Mesodermal cell (in vitro differentiated cells): Measurements from ENCODE around the gene PJA2.

Experiments
- H3K27ac ChIP-seq: 2 replicates; pipeline ENCODE4 v1.7.0; 2013; ENCODE audit warnings: mild to moderate bottlenecking, low read depth, low read length, moderate library complexity; ENCODE audit not compliant: severe bottlenecking
- H3K36me3 ChIP-seq: 2 replicates; pipeline ENCODE4 v1.7.1; 2013; ENCODE audit warnings: mild to moderate bottlenecking, low read length, moderate library complexity; ENCODE audit not compliant: control insufficient read depth, insufficient read depth
- H3K4me1 ChIP-seq: one replicate; pipeline ENCODE4 v1.7.1; 2013; ENCODE audit warnings: mild to moderate bottlenecking, low read length; ENCODE audit not compliant: insufficient read depth, control insufficient read depth, poor library complexity, severe bottlenecking
- H3K4me3 ChIP-seq: 2 replicates; pipeline ENCODE4 v1.7.0; 2013; ENCODE audit warnings: low read length, control low read depth, mild to moderate bottlenecking; ENCODE audit not compliant: insufficient read depth, poor library complexity, severe bottlenecking; ENCODE audit errors: extremely low read depth
- H3K9me3 ChIP-seq: 2 replicates; pipeline ENCODE4 v1.7.1; 2013; ENCODE audit warnings: mild to moderate bottlenecking, low read length, moderate library complexity; ENCODE audit not compliant: control insufficient read depth
- WGBS, 2 experiments: methylation state at CpG; one replicate each; pipeline ENCODE4 v1.1.5; 2013; ENCODE audit warnings: missing lambda C conversion rate in 2 of 2; ENCODE audit not compliant: insufficient coverage in 2 of 2; 5-methylcytosine and 5-hydroxymethylcytosine counted together

Gene PJA2

DNA sequence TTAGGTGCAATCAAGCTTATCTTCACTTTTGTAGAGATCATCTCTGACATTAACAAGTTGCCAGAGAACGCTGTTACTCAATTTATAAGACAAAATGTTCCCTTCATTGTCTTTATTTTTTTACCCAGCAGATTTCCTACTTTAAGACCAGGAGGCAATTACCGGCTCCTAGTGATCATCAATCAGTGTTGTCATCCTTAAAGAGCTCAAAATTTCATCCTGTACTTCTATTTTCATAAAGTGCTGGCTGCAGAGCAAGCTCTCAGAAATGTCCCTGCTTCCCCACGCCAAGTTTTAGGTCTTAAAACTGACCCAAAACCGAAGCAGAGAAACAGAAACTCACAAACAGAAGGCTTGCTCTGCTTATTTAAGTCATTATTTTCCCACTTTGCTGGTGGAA lies 82.9 kb downstream of the PJA2 start:
- H3K36me3 ChIP-seq: peaks cover 8% of the 10 kb centered on the region
- H3K4me1 ChIP-seq: peaks cover 7% of the 10 kb centered on the region
- WGBS, 2 experiments: 96 to 97% methylated on average over 3 to 4 of the region's 4 CpGs
- H3K27ac ChIP-seq: no peak overlapping the region
- H3K9me3 ChIP-seq: no peaks in the 10 kb centered on the region
- no peak overlapping the region for H3K4me3 ChIP-seq

DNA sequence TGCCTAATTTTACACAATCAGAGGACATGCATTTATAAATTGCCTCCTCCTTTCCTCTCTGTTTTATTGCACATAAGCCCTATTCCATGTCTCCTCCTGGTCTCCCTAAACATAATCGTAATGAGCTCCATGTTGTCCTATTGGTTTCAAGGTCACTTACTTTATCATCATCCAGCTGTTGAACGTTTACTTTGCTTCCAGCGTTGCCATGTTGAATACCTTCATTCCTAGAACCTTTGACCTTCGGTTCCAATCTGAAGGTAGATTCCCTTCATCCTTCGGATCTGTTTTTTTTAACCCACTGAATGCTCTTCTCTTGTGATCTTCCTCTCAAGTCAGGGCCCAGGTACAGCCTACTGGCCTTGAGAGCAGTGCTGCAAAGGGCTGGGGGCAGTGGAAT lies 84.3 kb downstream of the PJA2 start:
- H3K4me3 ChIP-seq: no peak overlapping the region
- WGBS, 2 experiments: 99 to 100% methylated on average over 4 to 5 of the region's 5 CpGs
- no peaks in the 10 kb centered on the region for H3K9me3 ChIP-seq
- H3K27ac ChIP-seq: no peak overlapping the region
- H3K36me3 ChIP-seq: no peaks in the 10 kb centered on the region
- peaks cover 7% of the 10 kb centered on the region for H3K4me1 ChIP-seq

DNA sequence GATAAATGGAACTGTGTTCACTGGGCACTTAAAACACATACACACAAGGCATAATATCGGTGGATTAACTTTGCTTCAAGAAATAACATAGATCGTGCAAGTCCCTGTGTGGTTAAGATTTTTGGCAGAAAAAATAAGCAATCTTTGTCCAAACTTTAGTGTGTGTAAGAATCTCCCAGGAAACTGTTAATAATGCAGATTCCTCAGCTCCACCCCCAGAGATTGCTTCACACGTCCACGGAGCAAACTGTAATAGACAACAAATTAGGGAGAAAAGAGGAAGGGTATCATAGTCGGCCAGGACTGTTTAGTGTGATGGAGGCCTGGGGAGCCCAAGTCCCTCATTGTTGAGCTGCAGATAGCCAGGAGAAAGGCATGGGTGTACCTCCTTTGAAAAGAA lies 84.8 kb downstream of the PJA2 start:
- Histone ChIP-seq H3K36me3 (no peaks in the 10 kb centered on the region), H3K4me1 (peaks cover 7% of the 10 kb centered on the region), H3K4me3 (no peak overlapping the region), H3K27ac (no peak overlapping the region), H3K9me3 (no peaks in the 10 kb centered on the region)
- WGBS, 2 experiments: 88% methylated on average over 1 of the region's 5 CpGs; no CpG with 5 or more reads in 1 of the 2 experiments

DNA sequence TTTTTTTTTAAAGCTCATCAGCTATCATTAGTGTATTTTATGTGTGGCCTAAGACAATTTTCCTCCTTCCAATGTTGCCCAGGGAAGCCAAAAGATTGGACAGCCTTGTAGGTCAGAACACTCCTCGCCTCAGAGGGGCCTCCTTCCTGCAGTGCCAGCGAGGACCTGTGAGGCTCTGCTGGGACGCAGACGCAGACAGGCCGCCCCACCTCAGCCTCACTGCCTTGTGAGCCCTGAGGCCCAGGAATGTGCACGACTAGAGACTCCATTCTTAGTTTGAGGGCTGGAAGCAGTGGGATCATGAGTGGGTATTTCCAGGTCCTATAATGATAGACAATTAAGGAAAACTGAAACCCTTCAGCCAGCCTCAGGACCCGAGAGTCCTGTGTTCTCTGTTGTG lies 85.4 kb downstream of the PJA2 start:
- H3K4me3 ChIP-seq: no peak overlapping the region
- H3K27ac ChIP-seq: no peak overlapping the region
- peaks cover 3% of the 10 kb centered on the region for H3K4me1 ChIP-seq
- no peaks in the 10 kb centered on the region for H3K36me3 ChIP-seq
- 75 to 96% methylated on average over 4 to 5 of the region's 7 CpGs for WGBS, 2 experiments
- H3K9me3 ChIP-seq: no peaks in the 10 kb centered on the region

GRCh38 chr5:109322694-109323093 lies 87.1 kb downstream of the PJA2 start:
- Histone ChIP-seq H3K9me3 (no peaks in the 10 kb centered on the region), H3K27ac (no peak overlapping the region), H3K4me1 (no peaks in the 10 kb centered on the region), H3K36me3 (no peaks in the 10 kb centered on the region), H3K4me3 (no peak overlapping the region)
- 88 to 97% methylated on average over 4 of the region's 4 CpGs for WGBS, 2 experiments

DNA sequence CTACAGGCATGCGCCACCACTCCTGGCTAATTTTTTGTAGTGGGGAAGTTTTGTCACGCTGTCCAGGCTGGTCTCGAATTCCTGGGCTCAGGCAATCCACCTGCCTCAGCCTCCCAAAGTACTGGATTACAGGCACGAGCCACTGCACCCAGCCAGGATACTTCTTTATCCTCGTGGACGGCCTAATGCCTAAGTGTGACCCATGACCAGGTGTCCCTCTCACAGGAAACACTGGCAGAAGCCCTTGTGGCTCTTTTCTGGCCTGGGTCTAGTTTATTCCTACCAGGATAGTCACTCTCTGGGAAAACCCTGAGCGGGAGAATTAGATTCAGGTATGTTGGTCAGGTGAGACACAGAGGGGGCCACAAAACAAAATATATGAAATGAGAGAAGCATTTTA lies 90.4 kb downstream of the PJA2 start:
- no peaks in the 10 kb centered on the region for H3K4me1 ChIP-seq
- no peak overlapping the region for H3K4me3 ChIP-seq
- H3K9me3 ChIP-seq: no peaks in the 10 kb centered on the region
- WGBS, 2 experiments: 87 to 94% methylated on average over 3 to 5 of the region's 7 CpGs
- no peak overlapping the region for H3K27ac ChIP-seq
- no peaks in the 10 kb centered on the region for H3K36me3 ChIP-seq

DNA sequence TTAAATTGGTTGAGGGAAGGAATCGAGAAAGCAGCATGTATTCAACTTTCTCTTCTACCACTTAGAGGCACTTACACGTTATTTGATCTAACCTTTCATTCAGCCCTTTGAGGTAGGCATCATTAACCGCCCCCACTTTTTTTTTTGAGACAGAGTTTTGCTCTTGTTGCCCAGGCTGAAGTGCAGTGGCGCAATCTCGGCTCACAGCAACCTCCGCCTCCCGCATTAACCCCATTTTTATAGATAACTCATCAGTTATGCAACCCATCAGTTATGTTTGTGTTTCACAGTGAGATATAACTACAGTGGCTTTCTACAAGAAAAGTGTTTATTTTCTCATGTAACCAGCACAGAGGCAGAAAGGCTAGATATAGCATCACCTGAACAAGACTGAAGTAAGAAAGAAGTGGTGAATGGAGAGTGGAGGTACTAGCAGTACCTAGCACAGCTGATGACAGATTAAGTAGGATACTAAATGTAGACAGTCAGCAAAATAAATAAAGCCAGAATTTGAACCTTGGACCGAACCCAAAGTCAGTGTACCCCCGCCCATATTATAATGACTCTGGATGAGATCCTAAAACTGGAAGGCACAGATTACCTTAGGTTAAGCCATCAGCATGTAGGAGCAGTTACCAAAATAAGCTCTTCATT lies 91.2 kb downstream of the PJA2 start:
- no peak overlapping the region for H3K27ac ChIP-seq
- 94% methylated on average over 5 of the region's 9 CpGs; no CpG with 5 or more reads in 1 of the 2 experiments for WGBS, 2 experiments
- H3K36me3 ChIP-seq: no peaks in the 10 kb centered on the region
- no peak overlapping the region for H3K4me3 ChIP-seq
- H3K4me1 ChIP-seq: no peaks in the 10 kb centered on the region
- no peaks in the 10 kb centered on the region for H3K9me3 ChIP-seq

DNA sequence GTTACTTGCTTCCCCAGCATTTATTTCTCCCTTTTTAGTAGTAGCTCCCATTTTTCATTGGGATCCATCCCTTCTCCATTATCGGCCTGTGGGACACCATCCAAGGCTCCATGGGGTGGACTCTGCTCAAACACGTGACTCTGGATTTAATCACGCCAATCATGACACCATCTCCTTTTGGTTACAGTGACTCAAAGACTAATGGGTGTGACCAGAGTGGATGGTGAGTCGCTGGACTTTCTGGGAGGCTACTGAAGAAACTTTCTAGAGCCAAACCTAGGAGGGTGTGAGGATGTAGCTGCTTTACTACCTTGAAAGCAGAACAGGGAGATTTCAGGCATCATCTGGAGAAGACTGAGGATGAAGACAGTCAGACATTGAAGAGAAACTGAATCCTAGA lies 93.1 kb downstream of the PJA2 start:
- WGBS, 2 experiments: 96 to 100% methylated on average over 2 to 4 of the region's 4 CpGs

DNA sequence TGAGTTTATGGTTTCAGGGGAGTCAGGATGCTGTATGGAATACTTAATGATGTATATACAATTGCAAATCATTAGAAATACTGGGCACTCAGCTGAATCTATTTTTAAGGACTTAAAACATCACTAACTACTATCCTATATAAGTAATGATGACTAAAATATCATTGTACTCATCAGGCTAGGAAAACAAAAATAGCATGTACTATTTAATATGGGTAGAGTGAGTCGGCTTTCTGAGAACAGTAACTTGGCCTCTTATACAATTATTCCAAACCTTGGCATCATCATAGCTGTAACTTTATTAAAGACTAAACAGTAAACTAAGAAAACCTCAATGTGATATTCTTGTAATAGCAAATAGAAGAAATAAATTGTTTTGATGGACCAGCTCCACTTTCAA lies 94.5 kb downstream of the PJA2 start:
- H3K9me3 ChIP-seq: no peaks in the 10 kb centered on the region
- H3K4me1 ChIP-seq: no peaks in the 10 kb centered on the region
- no peaks in the 10 kb centered on the region for H3K36me3 ChIP-seq
- H3K4me3 ChIP-seq: no peak overlapping the region
- no peak overlapping the region for H3K27ac ChIP-seq
- no CpG with 5 or more reads among the region's 1 CpG for WGBS, 2 experiments

More for the DNA sequence above, 93.1 kb downstream of the PJA2 start:
- H3K4me1 ChIP-seq: no peaks in the 10 kb centered on the region
- no peak overlapping the region for H3K4me3 ChIP-seq
- no peaks in the 10 kb centered on the region for H3K36me3 ChIP-seq
- no peak overlapping the region for H3K27ac ChIP-seq
- H3K9me3 ChIP-seq: no peaks in the 10 kb centered on the region

- H3K4me1 ChIP-seq: no peaks in the 10 kb centered on the region
- H3K36me3 ChIP-seq: no peaks in the 10 kb centered on the region
- no peaks in the 10 kb centered on the region for H3K9me3 ChIP-seq
- no peak overlapping the region for H3K27ac ChIP-seq
- WGBS, 2 experiments: 85 to 94% methylated on average over 2 of the region's 2 CpGs
- no peak overlapping the region for H3K4me3 ChIP-seq
Observed at GRCh38 chr5:109313127-109313526, 96.6 kb downstream of the PJA2 start.

GRCh38 chr5:109312695-109313094 lies 97.1 kb downstream of the PJA2 start:
- Histone ChIP-seq H3K4me3 (no peak overlapping the region), H3K36me3 (no peaks in the 10 kb centered on the region), H3K9me3 (no peaks in the 10 kb centered on the region), H3K27ac (no peak overlapping the region), H3K4me1 (no peaks in the 10 kb centered on the region)
- WGBS, 2 experiments: 80 to 82% methylated on average over 1 to 2 of the region's 2 CpGs
